GM23248 (cell line): ENCODE results near the gene HMOX1. TPM values are rescaled to one million over a fixed set of nuclear protein-coding genes. Genes with fewer than 3 reads are reported as not detected.

Source experiments
- DNase-seq: peaks from one replicate; pipeline ENCODE4 v3.0.0-alpha.2; 2015
- H2AFZ ChIP-seq: fragments of 200-600 bp; sonication (generic); 2 replicates; pipeline ENCODE4 v1.6.1; 2016; ENCODE audit warnings: antibody characterized with exemption
- H3F3A ChIP-seq: fragments of 200-600 bp; sonication (generic); 2 replicates; pipeline ENCODE4 v1.6.1; 2016; ENCODE audit warnings: mild to moderate bottlenecking, antibody characterized with exemption, mixed run types; ENCODE audit not compliant: insufficient read depth
- H3K27ac ChIP-seq: fragments of 200-600 bp; sonication (generic); 2 replicates; pipeline ENCODE4 v1.5.1; 2016; ENCODE audit warnings: mild to moderate bottlenecking
- H3K27me3 ChIP-seq: fragments of 200-600 bp; sonication (generic); replicated peaks from 2 replicates; pipeline ENCODE4 v1.6.1; 2016; ENCODE audit warnings: mild to moderate bottlenecking; ENCODE audit not compliant: insufficient read depth
- H3K36me3 ChIP-seq: fragments of 200-600 bp; sonication (generic); 2 replicates; pipeline ENCODE4 v1.6.1; 2016; ENCODE audit warnings: low read depth, mild to moderate bottlenecking
- H3K4me1 ChIP-seq: fragments of 200-600 bp; sonication (generic); 2 replicates; pipeline ENCODE4 v1.6.1; 2016; ENCODE audit warnings: mild to moderate bottlenecking; ENCODE audit not compliant: insufficient read depth
- H3K4me2 ChIP-seq: fragments of 200-600 bp; sonication (generic); one replicate; pipeline ENCODE4 v1.6.1; 2016; ENCODE audit warnings: mild to moderate bottlenecking; ENCODE audit not compliant: unreplicated experiment
- H3K4me3 ChIP-seq: fragments of 200-600 bp; sonication (generic); 2 replicates; pipeline ENCODE4 v1.5.1; 2016; ENCODE audit warnings: mild to moderate bottlenecking
- H3K79me2 ChIP-seq: fragments of 200-600 bp; sonication (generic); 2 replicates; pipeline ENCODE4 v1.6.1; 2016; ENCODE audit warnings: mild to moderate bottlenecking; ENCODE audit not compliant: insufficient read depth
- H3K9ac ChIP-seq: fragments of 200-600 bp; sonication (generic); 2 replicates; pipeline ENCODE4 v1.6.1; 2016; ENCODE audit warnings: mild to moderate bottlenecking
- H3K9me2 ChIP-seq: fragments of 200-600 bp; sonication (generic); 2 replicates; pipeline ENCODE4 v1.6.1; 2016; ENCODE audit warnings: mixed run types, mild to moderate bottlenecking, moderate library complexity; ENCODE audit not compliant: insufficient read depth
- H3K9me3 ChIP-seq: fragments of 200-600 bp; sonication (generic); one replicate; pipeline ENCODE4 v1.6.1; 2017; ENCODE audit warnings: low read depth
- H4K20me1 ChIP-seq: fragments of 200-600 bp; sonication (generic); 2 replicates; pipeline ENCODE4 v1.6.0; 2016; ENCODE audit not compliant: insufficient read depth
- EZH2 ChIP-seq: fragments of 200-600 bp; sonication (generic); IDR thresholded peaks from 2 replicates; pipeline ENCODE4 v1.6.1; 2018; ENCODE audit warnings: antibody characterized with exemption, mild to moderate bottlenecking; ENCODE audit not compliant: insufficient read depth, poor library complexity, severe bottlenecking
- EZH2phosphoT487 ChIP-seq: fragments of 200-600 bp; sonication (generic); IDR thresholded peaks from 2 replicates; pipeline ENCODE4 v1.6.1; 2018; ENCODE audit warnings: antibody characterized with exemption, moderate library complexity, mild to moderate bottlenecking, low read depth; ENCODE audit not compliant: insufficient read depth
- WGBS, 2 experiments: methylation state at CpG; one replicate each; pipeline ENCODE4 v1.1.6; 2015 to 2017; ENCODE audit warnings: low lambda C conversion rate in 2 of 2, low coverage in 1 of 2; ENCODE audit errors: missing lambda C conversion rate in 2 of 2; 5-methylcytosine and 5-hydroxymethylcytosine counted together
- in situ Hi-C: fragments of 300-500 bp; cut with MboI; formaldehyde crosslinking; loops from 2 replicates; pipeline ENCODE4 v1.15.0; 2020
- polyA plus RNA-seq: library from polyadenylated mRNA; unstranded; fragments of >200 nt; fragmentation: Nextera tagmentation; extraction: Ambion mirVana; gene quantifications from 2 replicates; pipeline ENCODE4 v1.2.1, GENCODE V29; 2016
- total RNA-seq: library from RNA; depleted of rRNA; stranded (reverse); fragments of >200 nt; shearing (Covaris generic); gene quantifications from 2 replicates; pipeline ENCODE4 v1.2.3, GENCODE V29; 2014

The HMOX1 gene
- total and polyA plus RNA-seq, 2 experiments from 2014 or later: 44.3 to 82.9 TPM

DNA sequence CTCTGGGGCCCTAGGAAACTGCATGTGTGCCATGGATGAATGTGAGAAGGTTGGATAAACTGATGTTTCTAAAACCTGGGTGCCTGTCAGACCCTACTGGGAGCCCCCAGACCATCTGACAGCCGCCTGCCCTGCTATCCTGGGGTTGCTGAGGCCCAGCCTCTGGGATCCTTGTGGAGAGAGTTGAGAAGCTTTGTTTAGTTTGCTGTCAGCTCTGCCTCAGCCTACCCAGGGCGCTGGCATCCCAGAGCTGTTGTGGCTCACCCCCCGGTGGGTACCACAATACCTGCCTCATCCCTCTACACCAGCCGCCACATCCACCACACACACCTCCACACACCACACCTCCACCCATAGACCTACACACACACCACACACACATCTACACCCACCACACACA, 38.5 kb upstream of the HMOX1 start:
- Histone ChIP-seq H3K4me1 (no peaks in the 10 kb centered on the region), H2AFZ (no peak overlapping the region), H3K27me3 (no peaks in the 10 kb centered on the region), H3K27ac (no peak overlapping the region), H3K4me2 (no peak overlapping the region), H3F3A (no peaks in the 10 kb centered on the region), H3K9ac (no peak overlapping the region), H3K9me3 (no peaks in the 10 kb centered on the region), H3K36me3 (peaks cover 7% of the 10 kb centered on the region; the same call in 1 of the 2 replicates), H3K9me2 (no peaks in the 10 kb centered on the region), H3K4me3 (no peak overlapping the region), H3K79me2 (no peaks in the 10 kb centered on the region), H4K20me1 (no peaks in the 10 kb centered on the region)
- no peak for DNase-seq
- WGBS, 2 experiments: 97 to 100% methylated on average over 3 to 4 of the region's 4 CpGs
- in situ Hi-C loops: no loop called here
- TF ChIP-seq EZH2phosphoT487 (no peak), EZH2 (no peak)

- no peak overlapping the region for H3K4me3 ChIP-seq
- H4K20me1 ChIP-seq: no peaks in the 10 kb centered on the region
- H2AFZ ChIP-seq: no peak overlapping the region
- H3K79me2 ChIP-seq: no peaks in the 10 kb centered on the region
- no peaks in the 10 kb centered on the region for H3K9me3 ChIP-seq
- H3K4me1 ChIP-seq: no peaks in the 10 kb centered on the region
- no peak overlapping the region for H3K4me2 ChIP-seq
- no peaks in the 10 kb centered on the region for H3K9me2 ChIP-seq
- no peak for DNase-seq
- in situ Hi-C loops: no loop called here
- 96 to 98% methylated on average over 25 to 26 of the region's 26 CpGs for WGBS, 2 experiments
- TF ChIP-seq EZH2phosphoT487: no peak
- TF ChIP-seq EZH2: no peak
- H3F3A ChIP-seq: no peaks in the 10 kb centered on the region
- no peak overlapping the region for H3K9ac ChIP-seq
- peaks cover 4% of the 10 kb centered on the region; the same call in 1 of the 2 replicates for H3K36me3 ChIP-seq
- H3K27me3 ChIP-seq: no peaks in the 10 kb centered on the region
- no peak overlapping the region for H3K27ac ChIP-seq
Measured at GRCh38 chr22:35343664-35344550, 37.0 kb upstream of the HMOX1 start.

GRCh38 chr22:35344956-35345690, 35.8 kb upstream of the HMOX1 start:
- H3F3A ChIP-seq: peaks cover 2% of the 10 kb centered on the region; the same call in 1 of the 2 replicates
- no peaks in the 10 kb centered on the region for H3K9me2 ChIP-seq
- peaks cover 4% of the 10 kb centered on the region; the same call in 1 of the 2 replicates for H3K36me3 ChIP-seq
- DNase-seq: no peak
- H3K4me1 ChIP-seq: 0 out of 2 replicates have a peak, but pooled peaks cover 6% of the 10 kb centered on the region
- WGBS, 2 experiments: 86 to 87% methylated on average over 14 of the region's 14 CpGs
- no peak overlapping the region for H3K4me3 ChIP-seq
- H3K9ac ChIP-seq: no peak overlapping the region
- no peak overlapping the region for H2AFZ ChIP-seq
- H3K27ac ChIP-seq: no peak overlapping the region
- H3K4me2 ChIP-seq: no peak overlapping the region
- H3K79me2 ChIP-seq: no peaks in the 10 kb centered on the region
- H3K9me3 ChIP-seq: no peaks in the 10 kb centered on the region
- H4K20me1 ChIP-seq: no peaks in the 10 kb centered on the region
- in situ Hi-C loops: no loop called here
- no peak for TF ChIP-seq EZH2phosphoT487
- no peak for TF ChIP-seq EZH2
- H3K27me3 ChIP-seq: no peaks in the 10 kb centered on the region

GRCh38 chr22:35345808-35346505, 34.9 kb upstream of the HMOX1 start:
- H3K4me3 ChIP-seq: no peak overlapping the region
- H3K9ac ChIP-seq: no peak overlapping the region
- H3K9me2 ChIP-seq: no peaks in the 10 kb centered on the region
- no peaks in the 10 kb centered on the region for H3K27me3 ChIP-seq
- H3K36me3 ChIP-seq: peaks cover 4% of the 10 kb centered on the region; the same call in 1 of the 2 replicates
- H3F3A ChIP-seq: peaks cover 6% of the 10 kb centered on the region; the same call in 1 of the 2 replicates
- H3K9me3 ChIP-seq: no peaks in the 10 kb centered on the region
- TF ChIP-seq EZH2 (no peak), EZH2phosphoT487 (no peak)
- H2AFZ ChIP-seq: no peak overlapping the region
- H3K79me2 ChIP-seq: no peaks in the 10 kb centered on the region
- no peak overlapping the region for H3K27ac ChIP-seq
- DNase-seq: no peak
- no peak overlapping the region for H3K4me2 ChIP-seq
- H3K4me1 ChIP-seq: peaks cover 10% of the 10 kb centered on the region
- no peaks in the 10 kb centered on the region for H4K20me1 ChIP-seq
- WGBS, 2 experiments: 94 to 97% methylated on average over 11 of the region's 11 CpGs
- in situ Hi-C loops: no loop called here
